HCT116 (cell line): ENCODE data around the gene BEND6. TPM values are rescaled to one million over a fixed set of nuclear protein-coding genes. Genes with fewer than 3 reads are reported as not detected.

Experiments
- ATAC-seq: fragments of 200-7000 bp; cut with Tn5 transposase; 2 replicates; pipeline ENCODE4 v1.9.1; 2020; ENCODE audit warnings: mild to moderate bottlenecking, moderate library complexity
- BruUV-seq: library from RNA; stranded (reverse); fragments of 400-500 nt; replicated peaks from 2 replicates; lab custom pipeline; 2021; lab: Mats Ljungman, UMichigan
- CTCF ChIA-PET: fragments of 300-600 bp; sonication (Branson Sonifier 250); formaldehyde crosslinking; loops from one replicate; lab custom pipeline; 2021; ENCODE audit warnings: antibody characterized with exemption; lab: Charles Lee
- POLR2A ChIA-PET: fragments of 300-600, 350-600 bp; sonication (Branson Sonifier 250); formaldehyde crosslinking; loops from one replicate; lab custom pipeline; 2021; ENCODE audit warnings: antibody characterized with exemption; lab: Charles Lee
- RAD21 ChIA-PET, 2 experiments: fragments of 300-600 bp; sonication (Branson Sonifier 250); formaldehyde crosslinking; loops; one replicate each; lab custom pipeline; 2023; ENCODE audit warnings: low total read pairs in 2 of 2; ENCODE audit not compliant: uncharacterized antibody in 2 of 2, unreplicated experiment in 2 of 2, low non-redundant PET in 1 of 2; lab: Charles Lee
- DNase-seq: peaks from one replicate; pipeline ENCODE4 v3.0.0-alpha.2; 2010; ENCODE audit warnings: low read depth, low spot score
- H2AFZ ChIP-seq: fragments of 200-600 bp; shearing (Covaris generic), sonication (generic); 2 replicates; pipeline ENCODE4 v1.6.1; 2017; ENCODE audit warnings: low read depth, mixed run types, mixed read lengths, antibody characterized with exemption, low read length; ENCODE audit not compliant: poor library complexity, severe bottlenecking
- H3K27ac ChIP-seq: 2 replicates; pipeline ENCODE4 v1.5.1; 2012; ENCODE audit warnings: low read depth, low read length
- H3K27me3 ChIP-seq: fragments of 200-600 bp; sonication (generic); 2 replicates; pipeline ENCODE4 v1.6.1; 2016; ENCODE audit warnings: mixed run types, low read length, mixed read lengths; ENCODE audit not compliant: insufficient read depth
- H3K36me3 ChIP-seq, 2 experiments: fragments of 200-500 bp in 1 of 2; fragments of 200-600 bp in 1 of 2; sonication (Bioruptor generic) in 1 of 2; sonication (generic) in 1 of 2; 2 replicates each; pipeline versions ENCODE4 v1.5.1 to v1.6.1; 2014 to 2016; ENCODE audit warnings: low read length in 2 of 2, inconsistent platforms in 1 of 2, mixed read lengths in 1 of 2, mixed run types in 1 of 2; ENCODE audit not compliant: insufficient read depth in 2 of 2, control insufficient read depth in 1 of 2
- H3K4me1 ChIP-seq, 2 experiments: fragments of 200-600 bp in 1 of 2; sonication (generic) in 1 of 2; 2 replicates each; pipeline versions ENCODE4 v1.5.1 to v1.6.1; 2012 to 2017; ENCODE audit warnings: low read length in 2 of 2, inconsistent platforms in 1 of 2, mild to moderate bottlenecking in 1 of 2, mixed read lengths in 1 of 2, mixed run types in 1 of 2, moderate library complexity in 1 of 2; ENCODE audit not compliant: insufficient read depth in 2 of 2, control insufficient read depth in 1 of 2
- H3K4me2 ChIP-seq: fragments of 200-600 bp; sonication (generic); 2 replicates; pipeline ENCODE4 v1.6.1; 2017; ENCODE audit warnings: mixed run types, low read length, mixed read lengths
- H3K4me3 ChIP-seq, 2 experiments: fragments of 200-600 bp in 1 of 2; sonication (generic) in 1 of 2; replicated peaks in 1 of 2; 2 replicates each; pipeline ENCODE4 v1.5.1; 2011 to 2016; ENCODE audit warnings: low read length in 2 of 2, control low read depth in 1 of 2, low read depth in 1 of 2, mild to moderate bottlenecking in 1 of 2, mixed read lengths in 1 of 2, mixed run types in 1 of 2
- H3K79me2 ChIP-seq: fragments of 200-600 bp; sonication (generic); 2 replicates; pipeline ENCODE4 v1.6.1; 2017; ENCODE audit warnings: mild to moderate bottlenecking, mixed run types, low read length, moderate library complexity, mixed read lengths; ENCODE audit not compliant: insufficient read depth
- H3K9ac ChIP-seq: fragments of 200-600 bp; sonication (generic); 2 replicates; pipeline ENCODE4 v1.6.1; 2016; ENCODE audit warnings: low read length, mixed read lengths
- H3K9me2 ChIP-seq: fragments of 200-600 bp; sonication (generic), shearing (Covaris generic); 2 replicates; pipeline ENCODE4 v1.6.1; 2017; ENCODE audit warnings: mixed run types, mild to moderate bottlenecking, moderate library complexity; ENCODE audit not compliant: insufficient read depth
- H3K9me3 ChIP-seq, 2 experiments: fragments of 200-500 bp in 1 of 2; fragments of 200-600 bp in 1 of 2; sonication (Bioruptor generic) in 1 of 2; sonication (generic) in 1 of 2; 2 replicates each; pipeline ENCODE4 v1.6.1; 2014 to 2017; ENCODE audit warnings: low read length in 2 of 2, mixed read lengths in 2 of 2, inconsistent platforms in 1 of 2, low read depth in 1 of 2, mild to moderate bottlenecking in 1 of 2, mixed run types in 1 of 2, moderate library complexity in 1 of 2; ENCODE audit not compliant: control insufficient read depth in 1 of 2, insufficient read depth in 1 of 2
- H4K20me1 ChIP-seq: fragments of 200-600 bp; sonication (generic), shearing (Covaris generic); 2 replicates; pipeline ENCODE4 v1.6.1; 2017; ENCODE audit warnings: mixed run types, mild to moderate bottlenecking, moderate library complexity; ENCODE audit not compliant: insufficient read depth
- FOSL1 ChIP-seq: IDR thresholded peaks from 2 replicates; pipeline ENCODE4 v1.6.1; 2012; ENCODE audit warnings: low read depth
- SIN3A ChIP-seq: IDR thresholded peaks from 2 replicates; pipeline ENCODE4 v1.6.1; 2012; ENCODE audit warnings: low read depth
- intact Hi-C: fragments of 100-400 bp; cut with micrococcal nuclease; formaldehyde crosslinking; loops from 2 replicates; pipeline ENCODE4 v1.10.0; 2022
- total RNA-seq: library from RNA; stranded (reverse); gene quantifications from one replicate; pipeline ENCODE4 v1.2.1, GENCODE V29; 2021; ENCODE audit not compliant: unreplicated experiment
- TF ChIP-seq, protein P1 (sequence below): IDR thresholded peaks from 2 replicates; pipeline ENCODE4 v1.6.1; 2012; ENCODE audit warnings: low read depth

Gene BEND6
- total RNA-seq, 1 experiment from 2014 or later = 4.0 TPM

DNA sequence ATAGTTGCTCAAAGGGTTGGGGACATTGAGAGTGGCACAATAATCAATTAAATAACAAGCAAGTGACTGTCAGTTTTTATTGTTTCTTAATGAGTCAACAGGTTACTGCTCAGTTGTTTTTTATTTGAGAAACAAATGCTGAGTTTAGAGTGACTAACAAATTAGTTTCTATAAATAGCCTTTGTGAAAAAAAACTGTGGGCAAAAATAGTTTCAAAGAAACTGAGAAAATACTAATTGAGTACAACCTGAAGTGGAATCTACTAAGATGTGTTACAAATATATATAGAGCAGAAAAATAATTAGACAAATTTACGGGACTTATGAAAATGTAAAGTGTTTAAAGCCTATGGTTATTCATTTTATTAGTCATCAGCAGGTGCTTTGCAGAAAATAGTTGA lies 22.3 kb downstream of the BEND6 start:
- Histone ChIP-seq H2AFZ (no peak overlapping the region), H4K20me1 (no peaks in the 10 kb centered on the region), H3K79me2 (no peaks in the 10 kb centered on the region), H3K27ac (no peak overlapping the region), H3K4me3 (no peak overlapping the region), H3K4me1 (no peaks in the 10 kb centered on the region), H3K4me2 (no peak overlapping the region), H3K9me3 (no peaks in the 10 kb centered on the region), H3K9ac (no peak overlapping the region), H3K9me2 (no peaks in the 10 kb centered on the region), H3K36me3 (no peaks in the 10 kb centered on the region), H3K27me3 (no peaks in the 10 kb centered on the region)
- ChIA-PET RAD21 (no interaction called here), CTCF (no interaction called here), POLR2A (no interaction called here)
- ATAC-seq (no peak), DNase-seq (no peak)
- TF ChIP-seq FOSL1 (peak; percentile 18; the same call in 1 of the 2 replicates), SIN3A (no peak)
- no TSS peak for BruUV-seq
- intact Hi-C loops = no loop called here

DNA sequence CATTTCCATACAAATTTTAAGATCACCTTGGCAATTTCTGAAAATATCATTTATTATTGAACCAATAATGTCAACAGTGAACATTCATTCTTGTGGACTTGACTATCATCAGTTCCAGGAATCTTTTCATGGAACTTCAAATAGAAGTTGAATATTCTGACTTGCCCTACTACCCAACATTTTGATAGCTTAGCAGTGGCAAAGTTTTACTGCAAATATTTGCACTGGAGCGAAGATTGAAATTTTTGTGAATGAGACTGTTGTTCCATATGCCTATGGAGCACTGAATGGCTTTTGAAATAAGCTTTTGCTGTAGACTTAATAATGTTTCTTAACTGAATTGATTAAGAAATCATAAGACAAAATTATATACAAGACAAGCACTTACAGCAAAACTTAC lies 23.6 kb downstream of the BEND6 start:
- H2AFZ ChIP-seq = no peak overlapping the region
- no peak overlapping the region for H3K9ac ChIP-seq
- ChIA-PET CTCF (no interaction called here), RAD21 (no interaction called here), POLR2A (no interaction called here)
- no peaks in the 10 kb centered on the region for H3K27me3 ChIP-seq
- no peak overlapping the region for H3K4me2 ChIP-seq
- H3K9me3 ChIP-seq = no peaks in the 10 kb centered on the region
- ATAC-seq (no peak), DNase-seq (no peak)
- no peaks in the 10 kb centered on the region for H4K20me1 ChIP-seq
- no peak overlapping the region for H3K4me3 ChIP-seq
- intact Hi-C loops = no loop called here
- BruUV-seq = no TSS peak
- H3K9me2 ChIP-seq = no peaks in the 10 kb centered on the region
- no peaks in the 10 kb centered on the region for H3K79me2 ChIP-seq
- TF ChIP-seq, protein P1, sequence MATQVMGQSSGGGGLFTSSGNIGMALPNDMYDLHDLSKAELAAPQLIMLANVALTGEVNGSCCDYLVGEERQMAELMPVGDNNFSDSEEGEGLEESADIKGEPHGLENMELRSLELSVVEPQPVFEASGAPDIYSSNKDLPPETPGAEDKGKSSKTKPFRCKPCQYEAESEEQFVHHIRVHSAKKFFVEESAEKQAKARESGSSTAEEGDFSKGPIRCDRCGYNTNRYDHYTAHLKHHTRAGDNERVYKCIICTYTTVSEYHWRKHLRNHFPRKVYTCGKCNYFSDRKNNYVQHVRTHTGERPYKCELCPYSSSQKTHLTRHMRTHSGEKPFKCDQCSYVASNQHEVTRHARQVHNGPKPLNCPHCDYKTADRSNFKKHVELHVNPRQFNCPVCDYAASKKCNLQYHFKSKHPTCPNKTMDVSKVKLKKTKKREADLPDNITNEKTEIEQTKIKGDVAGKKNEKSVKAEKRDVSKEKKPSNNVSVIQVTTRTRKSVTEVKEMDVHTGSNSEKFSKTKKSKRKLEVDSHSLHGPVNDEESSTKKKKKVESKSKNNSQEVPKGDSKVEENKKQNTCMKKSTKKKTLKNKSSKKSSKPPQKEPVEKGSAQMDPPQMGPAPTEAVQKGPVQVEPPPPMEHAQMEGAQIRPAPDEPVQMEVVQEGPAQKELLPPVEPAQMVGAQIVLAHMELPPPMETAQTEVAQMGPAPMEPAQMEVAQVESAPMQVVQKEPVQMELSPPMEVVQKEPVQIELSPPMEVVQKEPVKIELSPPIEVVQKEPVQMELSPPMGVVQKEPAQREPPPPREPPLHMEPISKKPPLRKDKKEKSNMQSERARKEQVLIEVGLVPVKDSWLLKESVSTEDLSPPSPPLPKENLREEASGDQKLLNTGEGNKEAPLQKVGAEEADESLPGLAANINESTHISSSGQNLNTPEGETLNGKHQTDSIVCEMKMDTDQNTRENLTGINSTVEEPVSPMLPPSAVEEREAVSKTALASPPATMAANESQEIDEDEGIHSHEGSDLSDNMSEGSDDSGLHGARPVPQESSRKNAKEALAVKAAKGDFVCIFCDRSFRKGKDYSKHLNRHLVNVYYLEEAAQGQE = no peak
- no peaks in the 10 kb centered on the region for H3K4me1 ChIP-seq
- H3K36me3 ChIP-seq = no peaks in the 10 kb centered on the region
- no peak overlapping the region for H3K27ac ChIP-seq
